Uterus (tissue), 4 donors: ENCODE measurements around the gene LHX6. TPM values are rescaled to one million over a fixed set of nuclear protein-coding genes. Genes with fewer than 3 reads are reported as not detected.

Experiments used
- DNase-seq, 2 donors: peaks; one replicate each; pipeline ENCODE4 v3.0.0-alpha.2; 2019 to 2020
- H3K27ac ChIP-seq, 2 donors: fragments of 200-600 bp; sonication (generic); 1 replicate in 1 of 2; 2 replicates in 1 of 2; pipeline ENCODE4 v1.5.1; 2016 to 2018
- H3K27me3 ChIP-seq, 2 donors: fragments of 200-600 bp; sonication (generic); one replicate each; pipeline ENCODE4 v1.5.1; 2018 to 2019; ENCODE audit warnings: control low read depth in 1 of 2
- H3K36me3 ChIP-seq, 2 donors: fragments of 200-600 bp; sonication (generic); one replicate each; pipeline ENCODE4 v1.5.1; 2019; ENCODE audit warnings: control low read depth in 1 of 2
- H3K4me1 ChIP-seq, 2 donors: fragments of 200-600 bp; sonication (generic); one replicate each; pipeline ENCODE4 v1.5.1; 2018 to 2019; ENCODE audit warnings: control low read depth in 1 of 2
- H3K4me3 ChIP-seq, 2 donors: fragments of 200-600 bp; sonication (generic); 1 replicate in 1 of 2; 2 replicates in 1 of 2; pipeline ENCODE4 v1.5.1; 2018 to 2019; ENCODE audit warnings: mild to moderate bottlenecking in 1 of 2
- H3K9me3 ChIP-seq, 2 donors: fragments of 200-600 bp; sonication (generic); one replicate each; pipeline ENCODE4 v1.5.1; 2019; ENCODE audit warnings: control low read depth in 1 of 2
- CTCF ChIP-seq, 4 experiments: fragments of 200-600 bp in 2 of 4; fragments of 450-650 bp in 2 of 4; sonication (generic) in 2 of 4; IDR thresholded peaks; one replicate each; pipeline ENCODE4 v1.5.1; 2016 to 2019; ENCODE audit warnings: antibody characterized with exemption in 4 of 4, mild to moderate bottlenecking in 2 of 4, moderate library complexity in 1 of 4
- POLR2A ChIP-seq, 2 donors: fragments of 450-650 bp; IDR thresholded peaks; one replicate each; pipeline ENCODE4 v1.6.1; 2016; ENCODE audit warnings: antibody characterized with exemption in 2 of 2, mild to moderate bottlenecking in 1 of 2, moderate library complexity in 1 of 2
- intact Hi-C: fragments of 100-400 bp; cut with DNase I; formaldehyde crosslinking; loops from one replicate; pipeline ENCODE4 v1.15.1; 2023; ENCODE audit warnings: low total_unique reads
- total RNA-seq, 4 donors: library from RNA; depleted of rRNA in 3 of 4; stranded (reverse); fragments of >200 nt in 3 of 4; gene quantifications; one replicate each; pipeline versions ENCODE4 v1.1.0 to v1.2.4, GENCODE V29; 2014 to 2023
- donor health status: DM: yes; HTN: yes; CAD: no.

Gene LHX6
- total RNA-seq, 4 donors from 2014 or later, result 3.1 to 20.2 (median 12.2) TPM

DNA sequence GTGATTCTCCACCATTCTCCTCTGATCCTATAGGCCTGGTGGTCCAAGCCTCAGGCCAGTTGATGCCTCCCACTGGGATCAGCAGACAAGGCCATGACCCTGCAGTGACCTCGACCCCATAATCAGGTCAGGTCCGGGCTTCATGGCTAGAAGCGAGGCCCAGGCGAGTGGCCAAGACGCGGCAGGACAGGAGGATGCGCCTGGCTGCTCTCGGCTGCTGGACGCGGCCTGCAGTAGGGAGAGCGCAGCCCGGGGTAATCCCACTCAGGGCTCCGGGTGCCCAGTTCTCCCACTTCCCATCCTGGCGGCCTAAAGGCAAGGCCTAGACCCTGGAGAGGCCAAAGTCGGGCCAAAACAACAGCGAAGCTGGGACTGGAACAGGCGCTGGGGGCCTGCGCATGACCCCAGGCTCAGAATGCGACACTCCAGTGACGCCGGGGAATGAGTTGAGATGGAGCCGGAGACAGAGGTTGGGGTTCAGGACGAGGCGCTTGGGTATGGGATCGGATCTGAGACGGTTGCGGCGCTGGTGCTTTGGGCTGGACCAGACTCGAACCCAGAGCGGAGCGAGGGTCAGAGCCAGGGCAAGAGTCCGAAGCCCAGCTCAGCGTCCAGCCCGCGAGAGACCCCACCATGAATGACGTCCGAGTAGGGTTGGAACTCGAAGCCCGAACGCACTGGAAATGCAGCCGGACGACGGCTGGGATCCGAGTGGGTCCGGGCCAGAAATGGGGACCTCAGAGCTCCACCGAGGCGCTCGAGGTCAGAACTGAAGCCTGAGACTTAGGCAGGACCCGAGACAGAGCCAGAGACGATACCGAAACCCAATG is 3.2 kb downstream of the LHX6 start:
- peaks cover 8 to 66% of the 10 kb centered on the region in 2 donors for H3K27me3 ChIP-seq
- intact Hi-C loops, result no loop called here
- H3K36me3 ChIP-seq, result no peaks in the 10 kb centered on the region
- TF ChIP-seq POLR2A (IDR thresholded peaks at IDR 0.05) (no peak), CTCF (IDR thresholded peaks at IDR 0.05) (no peak)
- peaks cover 0 to 4% of the 10 kb centered on the region in 2 donors for H3K4me1 ChIP-seq
- H3K27ac ChIP-seq, result no peak overlapping the region
- H3K9me3 ChIP-seq, result no peaks in the 10 kb centered on the region
- DNase-seq, result no peak
- no peak overlapping the region for H3K4me3 ChIP-seq

DNA sequence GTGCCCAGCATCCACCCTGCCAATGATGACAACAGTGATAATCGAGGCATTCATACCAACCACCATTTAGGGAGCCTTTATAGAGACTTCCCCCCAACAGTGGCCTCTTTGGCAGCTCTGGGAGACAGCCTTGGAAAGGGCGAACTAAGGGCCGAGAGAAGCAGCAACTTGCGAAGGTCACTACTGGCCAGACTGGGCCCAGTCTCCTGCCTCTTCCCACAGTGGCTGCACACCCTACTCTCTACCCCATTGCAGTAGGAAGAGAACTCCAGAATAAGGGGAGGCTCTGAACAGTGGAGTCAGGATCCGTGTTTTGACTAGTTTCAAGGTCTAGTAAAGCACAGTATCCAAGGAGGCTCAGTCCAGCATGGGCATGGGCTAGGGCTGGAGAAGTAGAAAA is 5.3 kb downstream of the LHX6 start:
- intact Hi-C loops, result no loop called here
- Histone ChIP-seq H3K9me3 (no peaks in the 10 kb centered on the region), H3K4me1 (peaks cover 0 to 4% of the 10 kb centered on the region in 2 donors), H3K36me3 (no peaks in the 10 kb centered on the region), H3K4me3 (no peak overlapping the region), H3K27me3 (peaks cover 4 to 75% of the 10 kb centered on the region in 2 donors), H3K27ac (no peak overlapping the region)
- no peak for DNase-seq
- TF ChIP-seq POLR2A (IDR thresholded peaks at IDR 0.05), result no peak
- TF ChIP-seq CTCF (IDR thresholded peaks at IDR 0.05), result no peak

DNA sequence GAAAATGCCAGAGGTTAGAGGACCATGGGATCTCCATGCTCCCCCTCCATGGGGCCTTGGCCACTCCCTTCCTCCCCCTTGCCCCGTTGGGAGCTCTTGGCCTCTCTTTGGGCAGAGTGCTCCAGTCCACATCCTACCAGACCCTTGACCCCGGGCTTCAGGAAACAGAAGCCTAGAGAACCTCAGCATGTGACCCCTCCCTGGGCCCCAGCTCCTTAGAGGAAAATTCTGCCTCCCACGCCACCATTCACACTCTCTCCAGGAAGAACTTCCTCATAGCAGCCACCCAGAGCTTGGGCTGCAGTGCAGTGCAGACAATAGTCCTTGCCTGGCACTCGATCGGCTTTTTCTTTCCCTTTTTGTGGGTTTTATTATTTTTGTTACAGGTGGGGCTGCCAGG is 6.0 kb downstream of the LHX6 start:
- Histone ChIP-seq H3K27ac (no peak overlapping the region), H3K4me1 (peaks cover 0 to 4% of the 10 kb centered on the region in 2 donors), H3K27me3 (peaks cover 7 to 75% of the 10 kb centered on the region in 2 donors), H3K36me3 (no peaks in the 10 kb centered on the region), H3K9me3 (no peaks in the 10 kb centered on the region), H3K4me3 (no peak overlapping the region)
- TF ChIP-seq CTCF (IDR thresholded peaks at IDR 0.05) (no peak), POLR2A (IDR thresholded peaks at IDR 0.05) (no peak)
- intact Hi-C loops, result no loop called here
- no peak for DNase-seq

GRCh38 chr9:122221183-122221811 is 7.5 kb downstream of the LHX6 start:
- no peaks in the 10 kb centered on the region for H3K36me3 ChIP-seq
- H3K9me3 ChIP-seq, result no peaks in the 10 kb centered on the region
- no peak for TF ChIP-seq POLR2A (IDR thresholded peaks at IDR 0.05)
- TF ChIP-seq CTCF (IDR thresholded peaks at IDR 0.05), result no peak
- DNase-seq, result no peak
- intact Hi-C loops, result no loop called here
- peaks cover 3 to 60% of the 10 kb centered on the region in 2 donors for H3K27me3 ChIP-seq
- H3K4me3 ChIP-seq, result no peak overlapping the region
- H3K4me1 ChIP-seq, result no peaks in the 10 kb centered on the region
- H3K27ac ChIP-seq, result no peak overlapping the region

- no peak for TF ChIP-seq POLR2A (IDR thresholded peaks at IDR 0.05)
- TF ChIP-seq CTCF (IDR thresholded peaks at IDR 0.05), result no peak
- no peak overlapping the region for H3K27ac ChIP-seq
- H3K9me3 ChIP-seq, result no peaks in the 10 kb centered on the region
- peaks cover 3 to 56% of the 10 kb centered on the region in 2 donors for H3K27me3 ChIP-seq
- H3K4me3 ChIP-seq, result no peak overlapping the region
- intact Hi-C loops, result no loop called here
- no peaks in the 10 kb centered on the region for H3K36me3 ChIP-seq
- H3K4me1 ChIP-seq, result no peaks in the 10 kb centered on the region
- no peak for DNase-seq
Measured at GRCh38 chr9:122220673-122221182, 8.0 kb downstream of the LHX6 start.
